ENCODE measurements around the gene TRIM47. TPM values are rescaled to one million over a fixed set of nuclear protein-coding genes. Genes with fewer than 3 reads are reported as not detected.

The TRIM47 gene
- total RNA-seq, 4 donors from 2014 or later, result 6.8 to 70.1 (median 19.0) TPM

DNA sequence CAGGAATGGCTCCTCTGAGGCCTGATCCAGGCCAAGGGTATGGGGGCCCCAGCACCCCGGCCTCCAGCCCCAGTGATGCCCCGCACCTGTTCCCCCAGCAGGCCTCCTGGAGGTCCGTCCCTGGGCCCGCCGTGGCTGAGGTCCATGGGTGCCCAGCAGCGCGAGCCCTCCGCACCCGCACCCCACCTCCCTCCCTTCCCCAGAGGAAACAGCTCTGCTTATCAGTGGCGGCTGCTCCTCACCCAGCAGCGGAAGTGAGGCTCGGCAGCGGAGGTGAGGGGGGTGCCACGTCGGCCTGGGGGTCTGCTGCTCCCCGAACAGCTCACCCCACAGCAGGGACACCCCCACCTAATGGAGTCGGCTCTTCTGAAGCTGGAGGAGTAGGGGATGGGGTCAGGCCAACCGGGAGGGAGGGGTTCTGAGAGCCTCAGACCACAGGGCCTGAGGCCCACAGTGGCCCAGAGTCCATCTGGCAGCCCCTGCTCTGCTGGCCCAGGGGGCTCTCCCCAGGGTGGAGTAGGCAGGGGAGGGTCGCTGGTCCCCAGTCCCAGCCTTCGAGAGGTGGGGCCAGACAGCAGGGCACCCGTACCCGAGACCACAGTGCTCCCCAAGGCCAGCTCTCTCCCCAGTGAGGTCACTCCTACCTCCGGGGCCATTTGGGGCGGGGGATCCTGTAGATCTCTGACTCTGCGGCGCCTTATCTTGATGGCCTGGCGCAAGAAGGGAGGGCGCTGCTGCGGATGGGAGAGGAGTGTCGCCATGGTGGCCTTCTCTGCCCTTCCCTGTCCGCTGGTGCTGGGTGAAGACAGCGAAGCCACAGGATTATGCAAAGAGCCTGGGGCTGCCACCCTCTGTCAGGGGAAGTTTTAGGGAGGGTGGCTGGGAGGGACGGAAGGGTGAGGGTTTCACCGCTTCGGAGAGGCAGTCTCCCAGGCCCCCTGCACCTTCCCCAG is 34.5 kb downstream of the TRIM47 start, which contains the start of gene UNC13D:
Gene UNC13D (minus strand): TSS at position 828 of the 953 bp plus-strand sequence. CDS start 67 bp downstream, at position 761.
- Histone ChIP-seq H3K36me3 (no peaks in the 10 kb centered on the region), H3K27me3 (no peaks in the 10 kb centered on the region), H3K4me3 (no peak within 1 kb of the TSS), H3K27ac (peak within 1 kb of the TSS; percentile 47 to 48), H3K4me1 (peaks cover 4 to 14% of the 10 kb centered on the region in 2 donors), H3K9me3 (no peaks in the 10 kb centered on the region)
- intact Hi-C loops (cut with DNase I; ENCODE audit: low total_unique reads), result loop anchor here (10.0 kb wide), 1 partner anchor 51 kb away; the partner anchor contains the start of gene TRIM65
- DNase-seq, result no peak
- TF ChIP-seq POLR2A (IDR thresholded peaks at IDR 0.05), result no peak
- TF ChIP-seq, protein P1, sequence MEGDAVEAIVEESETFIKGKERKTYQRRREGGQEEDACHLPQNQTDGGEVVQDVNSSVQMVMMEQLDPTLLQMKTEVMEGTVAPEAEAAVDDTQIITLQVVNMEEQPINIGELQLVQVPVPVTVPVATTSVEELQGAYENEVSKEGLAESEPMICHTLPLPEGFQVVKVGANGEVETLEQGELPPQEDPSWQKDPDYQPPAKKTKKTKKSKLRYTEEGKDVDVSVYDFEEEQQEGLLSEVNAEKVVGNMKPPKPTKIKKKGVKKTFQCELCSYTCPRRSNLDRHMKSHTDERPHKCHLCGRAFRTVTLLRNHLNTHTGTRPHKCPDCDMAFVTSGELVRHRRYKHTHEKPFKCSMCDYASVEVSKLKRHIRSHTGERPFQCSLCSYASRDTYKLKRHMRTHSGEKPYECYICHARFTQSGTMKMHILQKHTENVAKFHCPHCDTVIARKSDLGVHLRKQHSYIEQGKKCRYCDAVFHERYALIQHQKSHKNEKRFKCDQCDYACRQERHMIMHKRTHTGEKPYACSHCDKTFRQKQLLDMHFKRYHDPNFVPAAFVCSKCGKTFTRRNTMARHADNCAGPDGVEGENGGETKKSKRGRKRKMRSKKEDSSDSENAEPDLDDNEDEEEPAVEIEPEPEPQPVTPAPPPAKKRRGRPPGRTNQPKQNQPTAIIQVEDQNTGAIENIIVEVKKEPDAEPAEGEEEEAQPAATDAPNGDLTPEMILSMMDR (IDR thresholded peaks at IDR 0.05), result no peak

- no peak for DNase-seq
- peaks cover 4 to 14% of the 10 kb centered on the region in 2 donors for H3K4me1 ChIP-seq
- intact Hi-C loops (cut with DNase I; ENCODE audit: low total_unique reads), result loop anchor here (10.0 kb wide), 1 partner anchor 52 kb away; the partner anchor contains the start of gene TRIM65
- H3K9me3 ChIP-seq, result no peaks in the 10 kb centered on the region
- H3K27ac ChIP-seq, result no peak overlapping the region
- no peaks in the 10 kb centered on the region for H3K36me3 ChIP-seq
- no peaks in the 10 kb centered on the region for H3K27me3 ChIP-seq
- TF ChIP-seq, protein P1 (IDR thresholded peaks at IDR 0.05), result no peak
- TF ChIP-seq POLR2A (IDR thresholded peaks at IDR 0.05), result no peak
- no peak overlapping the region for H3K4me3 ChIP-seq
Measured at GRCh38 chr17:75842963-75843576, 35.3 kb downstream of the TRIM47 start.

DNA sequence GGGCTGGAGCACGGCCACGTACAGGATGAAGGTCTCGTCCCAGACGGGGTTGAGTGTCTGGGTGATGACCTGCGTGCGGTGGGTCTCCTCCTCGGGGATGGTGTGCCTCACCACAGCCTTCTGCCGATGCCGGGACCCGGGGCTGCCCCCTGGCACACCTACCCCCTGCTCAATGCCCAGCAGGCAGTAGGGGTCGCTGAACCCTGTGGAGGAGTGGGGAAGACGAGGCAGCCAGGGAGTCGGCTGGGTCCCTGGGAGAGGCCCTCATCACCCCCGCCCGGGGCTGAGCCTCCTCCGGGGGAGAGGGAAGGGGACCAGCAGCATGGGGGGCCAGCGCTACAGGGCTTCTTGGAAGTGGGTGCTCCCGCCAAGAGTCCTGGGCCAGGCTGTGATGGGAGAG is 36.0 kb downstream of the TRIM47 start:
- H3K36me3 ChIP-seq, result no peaks in the 10 kb centered on the region
- intact Hi-C loops (cut with DNase I; ENCODE audit: low total_unique reads), result loop anchor here (10.0 kb wide), 1 partner anchor 52 kb away; the partner anchor contains the start of gene TRIM65
- H3K9me3 ChIP-seq, result no peaks in the 10 kb centered on the region
- TF ChIP-seq, protein P1 (IDR thresholded peaks at IDR 0.05), result no peak
- no peak for TF ChIP-seq POLR2A (IDR thresholded peaks at IDR 0.05)
- H3K27me3 ChIP-seq, result no peaks in the 10 kb centered on the region
- no peak overlapping the region for H3K27ac ChIP-seq
- no peak for DNase-seq
- H3K4me3 ChIP-seq, result no peak overlapping the region
- peaks cover 4 to 14% of the 10 kb centered on the region in 2 donors for H3K4me1 ChIP-seq

DNA sequence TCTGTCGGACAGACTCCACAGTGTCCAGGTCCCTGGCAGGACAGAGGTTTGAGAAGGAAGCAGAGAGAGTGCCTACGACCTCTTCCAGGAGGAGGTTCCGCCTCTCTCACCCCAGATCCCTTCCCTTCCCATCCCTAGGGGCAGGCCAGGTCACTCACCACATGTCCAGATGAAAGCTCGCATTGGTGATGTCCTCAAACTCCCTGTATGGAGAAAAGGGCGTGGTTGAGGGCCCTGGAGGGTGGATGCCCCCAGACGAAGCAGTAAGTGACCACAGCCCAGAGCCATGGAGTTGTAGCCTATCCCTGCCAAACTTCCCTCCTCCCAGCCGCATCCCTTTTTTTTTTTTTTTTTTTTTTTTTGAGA is 37.6 kb downstream of the TRIM47 start:
- H3K4me1 ChIP-seq, result peaks cover 4 to 5% of the 10 kb centered on the region in 2 donors
- no peak overlapping the region for H3K4me3 ChIP-seq
- intact Hi-C loops (cut with DNase I; ENCODE audit: low total_unique reads), result loop anchor here (10.0 kb wide), 1 partner anchor 54 kb away; the partner anchor contains the start of gene TRIM65
- H3K27me3 ChIP-seq, result no peaks in the 10 kb centered on the region
- H3K27ac ChIP-seq, result no peak overlapping the region
- no peaks in the 10 kb centered on the region for H3K36me3 ChIP-seq
- no peak for TF ChIP-seq POLR2A (IDR thresholded peaks at IDR 0.05)
- TF ChIP-seq, protein P1 (IDR thresholded peaks at IDR 0.05), result no peak
- no peak for DNase-seq
- H3K9me3 ChIP-seq, result no peaks in the 10 kb centered on the region

All from uterus (tissue), 4 donors.